ENCODE data around the gene GADD45B. TPM values are rescaled to one million over a fixed set of nuclear protein-coding genes. Genes with fewer than 3 reads are reported as not detected.
"Not testable (repeated sequence)": the region's sequence is repeated elsewhere in the genome, so short reads cannot be mapped to it uniquely, and the experiment has no call there.

The GADD45B gene
- polyA plus RNA-seq, 4 donors, result 9.9 to 17.6 (median 11.3) TPM

DNA sequence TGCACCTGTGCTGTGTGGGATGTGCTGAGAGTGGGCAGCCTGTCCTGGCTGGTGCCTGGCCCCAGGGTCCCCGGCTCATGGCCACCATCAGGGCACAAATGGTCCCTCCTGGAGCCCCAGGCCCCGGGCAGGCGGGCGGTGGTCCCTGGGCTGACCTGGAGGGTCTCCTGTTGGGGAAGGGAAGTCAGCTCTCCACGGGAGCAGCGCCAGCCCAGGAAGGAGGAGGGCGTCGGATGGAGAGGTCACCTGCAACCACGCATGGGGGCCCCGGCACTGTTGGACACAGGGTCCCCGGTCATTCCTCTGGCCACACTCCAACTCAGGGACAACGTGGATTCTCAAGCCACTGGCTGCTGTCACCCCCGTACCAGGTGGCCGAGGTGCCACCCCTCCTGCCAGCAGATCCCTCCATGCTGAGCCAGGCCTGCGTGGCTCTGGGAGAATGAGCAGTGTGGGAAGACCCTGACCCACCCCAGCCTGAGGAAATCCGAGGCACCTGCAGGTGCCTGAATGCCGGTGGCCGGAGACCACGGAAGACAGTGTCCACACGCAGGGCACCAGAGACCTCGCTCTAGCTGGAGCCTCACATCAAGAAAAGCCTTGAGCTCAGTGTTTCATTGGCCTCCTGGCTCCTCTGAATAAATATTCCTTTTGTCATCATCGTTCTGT lies 32.7 kb upstream of the GADD45B start:
- DNase-seq (ENCODE audit: low read depth in 4 of 4, low spot score in 2 of 4), result no peak

DNA sequence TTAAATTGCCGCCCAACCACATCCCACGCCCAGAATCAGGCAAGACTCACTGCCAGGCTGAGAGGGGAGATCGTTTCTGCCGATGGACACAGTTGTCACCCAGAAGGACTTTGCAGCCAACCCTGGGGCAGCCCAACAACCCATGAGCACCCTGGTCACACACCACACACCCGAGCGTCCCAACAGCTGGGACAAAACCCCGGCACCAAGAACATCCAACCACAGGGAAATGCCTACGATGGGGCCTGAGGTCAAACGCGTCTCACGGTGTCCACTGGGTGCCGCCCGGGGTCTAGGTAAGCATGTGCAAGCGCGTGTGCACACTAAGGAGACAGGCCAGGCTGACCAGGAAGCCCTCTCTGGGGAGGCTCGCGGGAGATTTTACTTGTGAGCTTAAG lies 32.1 kb upstream of the GADD45B start:
- no peak for DNase-seq (ENCODE audit: low read depth in 4 of 4, low spot score in 2 of 4)

DNA sequence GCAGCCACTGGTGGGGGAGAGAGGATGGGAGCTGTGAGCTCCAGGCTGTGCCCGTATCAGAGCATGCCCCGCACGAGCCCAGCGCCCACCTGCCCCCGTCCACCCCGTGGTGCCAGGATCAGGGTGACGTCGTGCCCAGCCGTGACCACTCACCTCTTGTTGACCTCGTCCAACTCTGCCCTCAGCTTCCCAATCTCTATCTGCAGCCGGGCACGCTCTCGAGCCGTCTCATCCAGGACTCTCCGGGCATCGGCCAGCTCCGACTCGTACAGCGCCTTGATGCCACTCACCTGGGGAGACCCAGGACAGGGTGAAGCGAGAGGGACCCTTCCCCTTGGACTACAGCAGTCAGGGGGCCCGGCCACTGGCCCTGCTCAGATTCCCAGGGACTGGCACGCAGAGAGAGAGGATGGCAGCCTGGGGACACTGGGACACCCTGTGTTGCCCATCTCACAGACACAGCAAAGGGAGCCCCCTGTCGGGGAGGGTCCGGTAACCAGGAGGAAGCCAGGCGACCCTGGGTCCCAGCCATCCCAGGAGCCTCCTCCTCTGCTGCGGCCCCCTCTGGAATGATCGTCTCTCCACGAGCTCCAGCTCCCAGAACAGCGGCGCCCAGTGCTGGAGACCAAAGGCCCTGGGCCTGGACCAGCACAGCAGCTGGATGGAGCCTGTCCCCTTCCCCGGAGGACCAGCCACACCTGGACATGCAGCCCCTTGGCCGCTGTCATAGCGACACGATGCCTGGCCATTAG lies 31.5 kb upstream of the GADD45B start:
- DNase-seq (ENCODE audit: low read depth in 4 of 4, low spot score in 2 of 4), result no peak

DNA sequence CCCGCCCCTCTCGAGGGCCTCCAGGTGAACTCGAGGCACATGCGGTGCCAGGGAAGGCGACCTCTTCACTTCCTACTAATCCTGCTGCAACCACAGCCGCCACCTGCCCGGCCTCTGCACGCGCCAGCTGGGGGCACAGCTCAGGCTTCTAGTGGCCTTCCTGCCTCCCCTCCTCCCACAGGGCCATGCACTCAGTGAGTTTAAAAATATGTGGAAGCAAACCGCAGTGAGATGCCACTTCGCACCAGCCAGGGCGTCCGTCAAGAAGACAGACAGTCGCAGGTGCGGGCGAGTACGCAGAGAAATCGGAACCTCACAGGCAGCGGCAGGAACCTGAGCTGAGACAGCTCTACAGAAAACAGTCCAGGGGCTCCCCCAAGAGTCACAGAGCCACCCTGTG lies 29.5 kb upstream of the GADD45B start:
- no peak for DNase-seq (ENCODE audit: low read depth in 4 of 4, low spot score in 2 of 4)

DNA sequence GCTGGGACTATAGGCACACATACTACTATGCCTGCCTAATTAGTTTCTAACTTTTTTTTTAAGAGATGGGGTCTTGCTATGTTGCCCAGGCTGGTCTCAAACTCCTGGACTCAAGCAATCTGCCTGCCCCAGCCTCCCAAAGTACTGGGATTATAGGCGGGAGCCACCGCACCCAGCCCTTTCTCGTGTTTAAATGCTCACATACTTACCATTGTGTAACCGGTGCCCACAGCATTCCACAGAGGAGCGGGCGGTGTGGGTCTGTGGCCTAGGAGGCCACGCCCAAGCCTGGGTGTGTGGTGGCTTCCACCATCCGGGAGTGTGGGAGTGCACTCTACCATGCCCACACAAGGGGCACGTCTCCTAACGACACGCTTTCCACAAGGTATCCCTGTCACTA lies 26.9 kb upstream of the GADD45B start:
- DNase-seq (ENCODE audit: low read depth in 4 of 4, low spot score in 2 of 4), result no peak

DNA sequence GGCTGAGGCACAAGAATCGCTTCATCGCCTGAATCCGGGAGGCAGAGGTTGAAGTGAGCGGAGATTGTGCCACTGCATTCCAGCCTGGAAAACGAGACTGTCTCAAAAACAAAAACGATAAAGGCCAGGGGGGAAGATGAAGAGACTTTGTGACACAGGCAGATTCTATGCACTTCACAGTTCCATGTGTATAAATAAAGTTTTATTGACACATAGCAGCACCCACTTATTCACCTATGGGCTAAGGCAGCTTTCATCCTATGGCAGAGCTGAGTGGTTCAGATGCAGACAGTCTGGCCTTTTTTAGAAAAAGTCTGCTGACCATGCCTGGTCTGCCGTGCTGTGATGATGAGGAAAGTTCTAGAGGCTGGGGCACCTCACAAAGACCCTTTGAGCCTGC lies 24.8 kb upstream of the GADD45B start:
- DNase-seq (ENCODE audit: low read depth in 4 of 4, low spot score in 2 of 4), result no peak

DNA sequence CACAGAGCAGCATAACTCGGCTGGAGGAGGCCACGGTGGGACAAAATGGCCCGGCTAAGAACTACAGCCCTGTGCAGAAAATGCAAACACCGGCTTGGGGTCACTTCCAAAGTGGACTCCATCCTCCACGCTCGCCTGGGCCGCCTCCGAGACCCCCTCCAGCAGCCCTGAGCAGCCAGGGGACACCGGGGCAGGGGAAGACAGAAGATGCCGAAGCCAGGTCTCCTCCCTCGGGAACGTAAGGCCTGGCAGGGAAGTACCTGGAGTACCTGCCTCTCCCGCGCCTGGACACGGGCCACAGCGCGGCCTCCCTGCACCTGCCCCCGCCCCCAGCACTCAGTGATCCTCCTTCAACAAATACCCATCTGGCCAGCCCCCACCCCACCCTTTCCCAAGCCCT lies 24.2 kb upstream of the GADD45B start:
- no peak for DNase-seq (ENCODE audit: low read depth in 4 of 4, low spot score in 2 of 4)

DNA sequence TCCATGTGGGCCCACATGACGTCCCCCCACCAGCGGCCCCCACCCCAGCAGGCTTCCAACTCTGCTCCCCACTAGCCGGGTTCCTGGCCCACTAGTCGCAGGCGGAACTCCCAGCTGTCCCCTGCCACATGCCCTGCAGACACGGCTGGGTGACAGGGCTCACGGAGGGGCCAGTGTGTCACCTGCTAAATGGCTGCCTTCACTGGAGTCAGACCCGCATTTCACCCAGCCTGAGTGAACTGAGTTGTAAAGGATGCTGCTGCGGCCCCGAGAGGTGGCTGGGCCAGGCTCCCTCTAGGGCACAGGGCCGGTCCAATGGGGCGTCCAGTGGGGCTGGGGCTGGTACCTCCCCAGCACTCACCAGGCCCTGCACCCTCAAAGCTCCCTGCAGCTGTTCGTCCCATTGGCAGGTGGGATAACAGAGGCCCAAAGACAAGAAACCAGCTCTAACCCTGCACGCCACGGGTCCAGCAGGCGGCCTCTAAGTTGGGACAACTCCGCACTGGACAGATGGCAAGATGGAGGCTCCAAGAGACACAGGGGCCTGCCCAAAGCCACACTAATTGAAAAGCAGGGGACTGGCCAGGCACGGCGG lies 22.4 kb upstream of the GADD45B start:
- no peak for DNase-seq (ENCODE audit: low read depth in 4 of 4, low spot score in 2 of 4)

DNA sequence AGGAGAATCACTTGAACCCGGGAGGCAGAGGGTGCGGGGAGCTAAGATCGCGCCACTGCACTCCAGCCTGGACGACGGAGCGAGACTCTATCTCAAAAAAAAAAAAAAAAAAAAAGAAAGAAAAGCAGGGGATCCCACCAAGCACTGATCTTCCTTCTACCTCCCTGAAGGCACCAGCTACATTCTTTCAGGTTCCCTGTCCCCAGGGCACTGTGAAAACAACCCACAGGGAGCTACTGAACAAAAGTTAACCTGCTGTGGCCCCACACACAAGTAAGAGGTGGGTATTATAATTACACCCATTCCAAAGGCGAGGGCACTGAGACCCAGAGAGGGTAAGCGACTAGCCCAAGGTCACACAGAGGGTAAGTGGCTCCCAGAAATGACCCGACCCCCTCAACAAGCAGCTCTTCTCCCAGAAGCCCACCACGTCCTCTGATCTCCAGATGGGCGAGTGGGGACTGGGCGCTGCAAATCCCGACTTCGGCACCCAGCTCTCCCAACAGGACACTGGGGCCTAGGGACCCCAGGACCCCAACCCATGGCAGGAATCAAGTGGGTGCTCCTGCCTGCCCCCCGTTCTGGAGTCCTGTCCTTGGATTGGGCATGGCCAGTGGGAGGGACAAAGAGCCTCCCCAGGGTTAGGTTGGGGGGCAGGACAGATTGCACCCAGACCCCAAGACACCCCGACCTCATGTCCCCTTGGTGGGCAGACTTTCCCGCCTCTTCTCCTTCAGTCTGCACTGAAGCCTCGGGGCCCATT lies 21.5 kb upstream of the GADD45B start:
- no peak for DNase-seq (ENCODE audit: low read depth in 4 of 4, low spot score in 2 of 4)

DNA sequence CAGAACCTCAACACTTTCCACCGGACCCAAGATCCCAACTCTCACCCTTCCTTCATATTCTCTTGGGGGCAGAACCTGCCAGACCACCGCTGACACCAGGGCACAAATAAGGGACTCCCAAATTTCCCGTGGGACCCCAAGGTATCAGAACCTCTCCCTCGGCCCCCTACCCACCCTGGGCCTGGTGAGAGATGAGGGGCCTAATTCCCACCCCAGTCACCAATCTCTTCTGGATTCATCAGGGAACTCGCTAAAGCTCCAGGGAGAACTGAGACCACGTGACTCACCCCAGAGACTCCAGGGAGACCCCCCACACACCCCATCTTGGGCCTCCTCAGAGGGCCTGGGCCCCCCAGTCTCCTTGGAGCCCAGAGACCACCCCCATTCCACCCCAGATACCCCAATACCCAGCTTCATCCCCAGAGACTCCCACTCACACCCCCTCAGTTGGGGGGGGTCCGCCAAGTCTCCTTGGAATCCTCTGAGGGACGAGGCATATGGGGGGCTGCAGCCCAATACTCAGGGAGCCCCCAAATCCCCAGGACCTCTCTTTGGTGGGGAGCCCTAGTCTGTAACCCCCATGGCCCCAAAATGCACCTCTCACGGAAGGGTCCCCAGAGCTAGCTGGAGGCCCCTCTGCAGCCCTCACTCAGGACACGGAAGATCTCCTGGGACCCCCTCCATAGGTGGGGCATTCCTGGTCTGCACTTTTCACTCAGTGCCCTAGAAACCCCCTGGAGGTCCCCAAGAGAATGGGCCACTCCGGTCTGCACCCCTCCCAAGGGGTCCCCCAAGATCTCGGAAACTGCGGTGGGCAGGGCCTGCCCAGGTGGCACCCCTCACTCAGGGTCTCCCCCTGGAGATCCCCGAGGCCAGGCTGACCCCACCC lies 20.7 kb upstream of the GADD45B start:
- DNase-seq (ENCODE audit: low read depth in 4 of 4, low spot score in 2 of 4), result no peak

DNA sequence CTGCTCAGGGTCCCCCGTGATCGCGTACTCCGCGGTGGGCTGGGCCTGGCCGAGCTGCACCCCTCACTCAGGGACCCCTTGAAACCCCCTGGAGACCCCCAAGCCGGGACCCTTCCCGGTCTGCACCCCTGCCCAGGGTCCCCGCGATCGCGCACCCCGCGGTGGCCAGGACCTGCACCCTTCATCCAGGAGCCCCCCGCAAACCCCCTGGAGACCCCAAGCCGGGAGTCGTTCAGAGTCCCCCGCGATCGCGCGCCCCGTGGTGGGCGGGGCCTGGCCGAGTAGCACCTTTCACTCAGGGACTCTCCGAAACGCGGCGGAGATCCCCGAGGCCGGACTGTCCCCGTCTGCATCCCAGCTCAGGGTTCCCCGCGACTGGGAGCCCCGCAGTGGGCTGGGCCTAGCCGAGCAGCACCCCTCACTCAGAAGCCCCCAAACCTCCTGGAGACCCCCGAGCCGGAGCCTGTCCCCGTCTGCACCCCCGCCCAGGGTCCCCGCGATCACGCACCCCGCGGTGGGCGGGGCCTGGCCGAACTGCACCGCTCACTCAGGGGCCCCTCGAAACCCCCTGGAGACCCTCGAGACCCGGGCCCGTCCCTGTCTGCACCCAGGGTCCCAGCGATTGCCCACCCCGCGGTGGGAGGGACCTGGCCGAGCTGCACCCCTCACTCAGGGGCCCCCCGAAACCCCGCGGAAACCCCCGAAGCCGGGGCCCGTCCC lies 19.9 kb upstream of the GADD45B start:
- DNase-seq (ENCODE audit: low read depth in 4 of 4, low spot score in 2 of 4), result no peak

DNA sequence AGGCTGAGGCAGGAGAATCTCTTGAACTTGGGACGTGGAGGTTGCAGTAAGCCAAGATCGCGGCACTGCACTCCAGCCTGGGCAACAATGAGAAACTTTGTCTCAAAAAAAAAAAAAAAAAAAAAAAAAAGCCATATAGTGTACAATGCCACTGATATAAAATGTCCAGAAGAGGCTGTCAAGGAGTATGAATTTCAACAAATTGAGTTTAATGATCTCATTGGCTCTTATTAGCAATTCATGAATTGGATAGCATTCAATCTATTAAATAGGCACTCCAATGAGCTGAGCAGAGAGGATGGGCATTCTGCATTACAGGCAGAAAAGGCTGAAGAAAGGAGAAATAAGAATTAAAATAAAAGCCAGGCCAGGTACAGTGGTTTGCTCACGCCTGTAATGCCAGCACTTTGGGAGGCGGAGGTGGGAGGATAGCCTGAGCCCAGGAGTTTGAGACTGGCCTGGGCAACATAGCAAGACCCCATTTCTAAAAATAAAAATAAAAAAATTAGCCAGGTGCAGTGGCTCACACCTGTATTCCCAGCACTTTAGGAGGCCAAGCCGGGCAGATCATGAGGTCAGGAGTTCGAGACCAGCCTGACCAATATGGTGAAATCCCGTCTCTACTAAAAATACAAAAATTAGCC lies 18.4 kb upstream of the GADD45B start:
- no peak for DNase-seq (ENCODE audit: low read depth in 4 of 4, low spot score in 2 of 4)

DNA sequence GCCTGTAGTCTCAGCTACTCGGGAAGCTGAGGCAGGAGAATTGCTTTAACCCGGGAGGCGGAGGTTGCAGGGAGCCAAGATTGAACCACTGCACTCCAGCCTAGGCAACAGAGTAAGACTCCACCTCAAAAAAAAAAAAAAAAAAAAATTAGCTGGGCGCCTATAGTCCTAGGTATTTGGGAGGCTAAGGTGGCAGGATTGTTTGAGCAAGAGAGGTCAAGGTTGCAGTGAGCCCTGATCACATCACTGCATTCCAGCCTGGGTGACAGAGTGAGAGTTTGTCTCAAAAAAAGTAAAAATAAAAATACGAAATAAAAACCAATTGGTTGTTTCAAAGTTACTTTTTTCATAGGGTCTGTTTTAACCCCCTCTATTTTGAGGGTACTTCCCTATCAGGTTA lies 17.9 kb upstream of the GADD45B start:
- DNase-seq (ENCODE audit: low read depth in 4 of 4, low spot score in 2 of 4), result no peak

DNA sequence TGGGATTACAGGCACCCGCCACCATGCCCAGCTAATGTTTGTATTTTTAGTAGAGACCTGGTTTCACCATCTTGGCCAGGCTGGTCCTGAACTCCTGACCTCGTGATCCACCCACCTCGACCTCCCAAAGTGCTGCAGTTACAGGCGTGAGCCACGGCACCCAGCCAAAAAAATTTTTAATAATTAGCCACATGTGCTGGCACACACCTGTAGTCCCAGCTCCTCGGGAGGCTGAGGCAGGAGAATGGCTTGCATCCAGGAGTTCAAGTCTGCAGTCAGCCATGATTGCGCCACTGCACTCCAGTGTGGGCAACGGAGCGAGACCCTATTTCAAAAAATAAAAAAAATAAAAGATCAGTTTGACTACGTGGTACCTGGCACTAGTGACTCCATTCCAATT lies 17.2 kb upstream of the GADD45B start:
- DNase-seq (ENCODE audit: low read depth in 4 of 4, low spot score in 2 of 4), result not testable (repeated sequence)

DNA sequence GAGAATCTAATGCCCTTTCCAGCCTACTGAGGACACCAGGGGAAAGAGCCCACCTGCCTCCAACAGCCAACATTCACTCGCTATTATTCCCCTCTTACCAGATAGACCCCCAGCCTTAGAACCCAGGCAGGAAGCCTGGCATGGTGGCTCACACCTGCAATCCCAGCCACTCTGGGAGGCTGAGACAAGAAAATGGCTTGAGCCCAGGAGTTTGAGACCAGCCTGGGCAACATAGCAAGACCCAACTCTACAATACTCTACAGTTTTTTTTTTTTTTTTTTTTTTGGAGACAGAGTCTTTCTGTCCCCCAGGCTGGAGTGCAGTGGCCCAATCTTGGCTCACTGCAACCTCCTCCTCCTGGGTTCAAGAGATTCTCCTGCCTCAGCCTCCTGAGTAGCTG lies 15.7 kb upstream of the GADD45B start:
- DNase-seq (ENCODE audit: low read depth in 4 of 4, low spot score in 2 of 4), result no peak

DNA sequence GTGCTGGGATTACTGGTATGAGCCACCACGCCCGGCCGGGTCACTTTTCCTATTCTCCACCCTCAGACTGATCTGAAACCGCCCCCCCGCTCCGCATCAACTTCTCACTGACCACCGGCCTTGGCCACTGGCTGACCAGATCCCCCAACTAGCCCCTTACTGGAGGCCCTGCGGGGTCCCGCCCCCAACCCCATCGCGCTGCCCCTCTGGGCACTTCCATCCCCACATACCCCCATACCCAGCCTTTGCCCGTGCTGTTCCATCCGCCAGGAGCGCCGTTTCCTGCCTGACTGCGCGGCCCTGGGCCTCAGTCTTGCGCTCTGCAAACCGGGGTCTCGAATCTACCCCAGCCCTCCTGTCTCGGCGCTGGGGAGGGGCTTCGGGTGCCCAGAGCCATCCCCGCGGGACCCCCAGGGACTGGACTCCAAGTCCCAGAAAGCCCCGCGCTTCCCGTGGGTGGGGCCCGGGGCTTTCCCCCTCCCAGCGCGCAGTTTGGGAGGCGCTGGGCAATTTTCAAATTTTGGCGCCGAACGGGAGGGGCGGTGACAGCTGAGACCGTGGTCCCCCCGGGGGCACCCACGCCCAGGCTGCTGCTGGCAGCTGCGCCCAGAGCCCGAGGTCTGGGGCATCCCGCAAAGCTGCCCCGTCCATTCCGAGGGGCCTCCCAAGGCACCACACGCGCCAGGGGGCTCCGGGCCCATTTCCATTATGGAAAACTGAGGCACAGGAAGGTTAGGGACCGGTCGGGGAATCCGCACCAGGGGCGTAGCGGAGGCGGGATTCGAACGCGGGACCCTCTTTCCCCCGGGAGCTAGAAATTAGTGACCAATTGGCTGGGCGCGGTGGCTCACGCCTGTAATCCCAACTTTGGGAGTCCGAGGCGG lies 13.9 kb upstream of the GADD45B start:
- DNase-seq (ENCODE audit: low read depth in 4 of 4, low spot score in 2 of 4), result peak in 1 of 4 donors; percentile 27

DNA sequence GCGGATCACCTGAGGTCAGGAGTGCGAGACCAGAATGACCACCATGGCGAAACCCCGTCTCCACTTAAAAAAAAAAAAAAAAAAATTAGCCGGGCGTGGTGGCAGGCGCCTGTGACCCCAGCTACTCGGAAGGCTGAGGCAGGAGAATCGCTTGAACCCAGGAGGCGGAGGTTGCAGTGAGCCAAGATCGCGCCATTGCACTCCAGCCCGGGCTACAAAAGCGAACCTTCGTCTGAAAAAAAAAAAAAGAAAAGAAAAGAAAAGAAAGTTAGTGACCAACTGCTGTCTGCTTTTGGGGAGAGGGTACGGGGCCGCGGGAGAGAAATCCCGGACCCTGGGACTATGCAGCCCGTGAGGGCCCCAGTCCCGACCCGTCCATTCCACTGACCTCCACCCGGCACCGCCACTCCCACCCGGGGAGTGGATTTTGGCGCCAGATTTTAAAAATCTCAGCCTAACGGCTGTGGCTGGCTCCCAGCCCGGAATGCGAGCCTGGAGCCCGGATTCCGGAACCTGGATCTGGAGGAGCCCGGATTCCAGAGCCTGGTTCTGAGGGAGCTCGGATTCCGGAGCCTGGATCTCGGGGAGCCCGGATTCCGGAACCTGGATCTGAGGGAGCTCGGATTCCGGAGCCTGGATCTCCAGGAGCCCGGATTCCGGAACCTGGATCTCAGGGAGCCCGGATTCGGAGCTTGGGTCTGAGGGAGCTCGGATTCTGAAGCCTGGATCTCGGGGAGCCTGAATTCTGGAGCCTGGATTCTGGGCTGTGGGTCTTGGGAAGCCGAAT lies 13.1 kb upstream of the GADD45B start:
- DNase-seq (ENCODE audit: low read depth in 4 of 4, low spot score in 2 of 4), result peak in 3 of 4 donors; percentile 88 to 96 (median 90)

Data from left renal cortex interstitium (tissue), 4 donors.